Mucosa of stomach (tissue), 1 donor: ENCODE measurements around the gene RPL27A.

Experiments
- H3K27me3 ChIP-seq: one replicate; pipeline ENCODE4 v1.7.0; 2013; ENCODE audit warnings: mild to moderate bottlenecking, low read length; ENCODE audit not compliant: control insufficient read depth, insufficient read depth
- H3K36me3 ChIP-seq: one replicate; pipeline ENCODE4 v1.7.0; 2013; ENCODE audit warnings: low read length; ENCODE audit not compliant: control insufficient read depth, insufficient read depth
- H3K4me1 ChIP-seq: one replicate; pipeline ENCODE4 v1.7.0; 2013; ENCODE audit warnings: mild to moderate bottlenecking, low read length; ENCODE audit not compliant: control insufficient read depth, insufficient read depth
- H3K4me3 ChIP-seq: one replicate; pipeline ENCODE4 v1.7.0; 2013; ENCODE audit warnings: low read length
- H3K9ac ChIP-seq: one replicate; pipeline ENCODE4 v1.7.0; 2013; ENCODE audit warnings: mild to moderate bottlenecking, low read length, moderate library complexity
- H3K9me3 ChIP-seq: one replicate; pipeline ENCODE4 v1.7.0; 2013; ENCODE audit warnings: mild to moderate bottlenecking, low read length, moderate library complexity; ENCODE audit not compliant: control insufficient read depth
- donor health status: Pancreatic carcinoma.

The RPL27A gene

GRCh38 chr11:8729837-8730696 is 47.5 kb downstream of the RPL27A start:
- Histone ChIP-seq H3K9me3 (no peaks in the 10 kb centered on the region), H3K36me3 (peaks cover 17% of the 10 kb centered on the region), H3K9ac (no peak overlapping the region), H3K27me3 (no peaks in the 10 kb centered on the region), H3K4me1 (peaks cover 46% of the 10 kb centered on the region), H3K4me3 (no peak overlapping the region)

- Histone ChIP-seq H3K9me3 (no peaks in the 10 kb centered on the region), H3K36me3 (peaks cover 17% of the 10 kb centered on the region), H3K27me3 (no peaks in the 10 kb centered on the region), H3K4me1 (peaks cover 46% of the 10 kb centered on the region), H3K4me3 (no peak overlapping the region), H3K9ac (no peak overlapping the region)
Observed at GRCh38 chr11:8730697-8731020, 48.1 kb downstream of the RPL27A start.

GRCh38 chr11:8731647-8732323 is 49.2 kb downstream of the RPL27A start:
- H3K4me1 ChIP-seq: peaks cover 39% of the 10 kb centered on the region
- no peak overlapping the region for H3K4me3 ChIP-seq
- H3K9ac ChIP-seq: no peak overlapping the region
- no peaks in the 10 kb centered on the region for H3K9me3 ChIP-seq
- H3K27me3 ChIP-seq: no peaks in the 10 kb centered on the region
- H3K36me3 ChIP-seq: peaks cover 7% of the 10 kb centered on the region

- Histone ChIP-seq H3K9ac (no peak overlapping the region), H3K4me3 (no peak overlapping the region), H3K36me3 (peaks cover 7% of the 10 kb centered on the region), H3K27me3 (no peaks in the 10 kb centered on the region), H3K4me1 (peaks cover 34% of the 10 kb centered on the region), H3K9me3 (no peaks in the 10 kb centered on the region)
Observed at GRCh38 chr11:8732324-8732670, 49.7 kb downstream of the RPL27A start.

- Histone ChIP-seq H3K4me3 (no peak overlapping the region), H3K9ac (no peak overlapping the region)
Observed at GRCh38 chr11:8732748-8733241, 50.2 kb downstream of the RPL27A start.

GRCh38 chr11:8733852-8734251 is 51.3 kb downstream of the RPL27A start:
- H3K4me1 ChIP-seq: peaks cover 26% of the 10 kb centered on the region
- no peak overlapping the region for H3K4me3 ChIP-seq
- H3K9me3 ChIP-seq: no peaks in the 10 kb centered on the region
- peaks cover 3% of the 10 kb centered on the region for H3K36me3 ChIP-seq
- no peaks in the 10 kb centered on the region for H3K27me3 ChIP-seq
- no peak overlapping the region for H3K9ac ChIP-seq

More at GRCh38 chr11:8732748-8733241, 50.2 kb downstream of the RPL27A start:
- Histone ChIP-seq H3K4me1 (peaks cover 29% of the 10 kb centered on the region), H3K9me3 (no peaks in the 10 kb centered on the region), H3K27me3 (no peaks in the 10 kb centered on the region), H3K36me3 (peaks cover 7% of the 10 kb centered on the region)

GRCh38 chr11:8735094-8735493 is 52.5 kb downstream of the RPL27A start:
- Histone ChIP-seq H3K4me3 (no peak overlapping the region), H3K9ac (no peak overlapping the region), H3K27me3 (no peaks in the 10 kb centered on the region), H3K4me1 (peaks cover 26% of the 10 kb centered on the region), H3K36me3 (peaks cover 3% of the 10 kb centered on the region), H3K9me3 (no peaks in the 10 kb centered on the region)

- H3K9me3 ChIP-seq: no peaks in the 10 kb centered on the region
- H3K4me1 ChIP-seq: peaks cover under 1% of the 10 kb centered on the region
- H3K36me3 ChIP-seq: no peaks in the 10 kb centered on the region
- no peak overlapping the region for H3K9ac ChIP-seq
- no peaks in the 10 kb centered on the region for H3K27me3 ChIP-seq
- H3K4me3 ChIP-seq: no peak overlapping the region
Observed at GRCh38 chr11:8739309-8739793, 56.8 kb downstream of the RPL27A start.
